H9 (cell line): Measurements from ENCODE around the gene PRR12. TPM values are rescaled to one million over a fixed set of nuclear protein-coding genes. Genes with fewer than 3 reads are reported as not detected.

Experiments
- DNase-seq: peaks from one replicate; pipeline ENCODE4 v3.0.0-alpha.2; 2017
- H2AFZ ChIP-seq: one replicate; pipeline ENCODE4 v1.6.1; 2013; ENCODE audit warnings: mild to moderate bottlenecking, low read length, control low read depth, moderate library complexity
- H2AK5ac ChIP-seq: 2 replicates; pipeline ENCODE4 v1.6.1; 2013; ENCODE audit warnings: low read length, control low read depth, mixed read lengths; ENCODE audit not compliant: insufficient read length
- H2BK120ac ChIP-seq: one replicate; pipeline ENCODE4 v1.6.1; 2013; ENCODE audit warnings: low read depth, mild to moderate bottlenecking, low read length, control low read depth, inconsistent platforms; ENCODE audit not compliant: poor library complexity, severe bottlenecking
- H2BK12ac ChIP-seq: 2 replicates; pipeline ENCODE4 v1.6.1; 2013; ENCODE audit warnings: low read length, control low read depth, mixed read lengths, low read depth; ENCODE audit not compliant: insufficient read length
- H2BK15ac ChIP-seq: 2 replicates; pipeline ENCODE4 v1.6.1; 2013; ENCODE audit warnings: low read depth, low read length, control low read depth
- H2BK20ac ChIP-seq: one replicate; pipeline ENCODE4 v1.6.1; 2013; ENCODE audit warnings: low read depth, mild to moderate bottlenecking, low read length, control low read depth, inconsistent platforms; ENCODE audit not compliant: poor library complexity, severe bottlenecking
- H2BK5ac ChIP-seq: 2 replicates; pipeline ENCODE4 v1.6.1; 2013; ENCODE audit warnings: low read length, control low read depth, mixed read lengths; ENCODE audit not compliant: insufficient read length
- H3K14ac ChIP-seq: 2 replicates; pipeline ENCODE4 v1.6.1; 2013; ENCODE audit warnings: low read length, control low read depth; ENCODE audit not compliant: insufficient read depth
- H3K18ac ChIP-seq: 2 replicates; pipeline ENCODE4 v1.6.1; 2013; ENCODE audit warnings: low read depth, mild to moderate bottlenecking, mixed read lengths, low read length, control low read depth; ENCODE audit not compliant: insufficient read length
- H3K23ac ChIP-seq: 2 replicates; pipeline ENCODE4 v1.6.1; 2013; ENCODE audit warnings: low read length, control low read depth, mixed read lengths, low read depth; ENCODE audit not compliant: insufficient read length
- H3K23me2 ChIP-seq: 2 replicates; pipeline ENCODE4 v1.6.1; 2013; ENCODE audit warnings: low read depth, mild to moderate bottlenecking, mixed read lengths, low read length, control low read depth; ENCODE audit not compliant: insufficient read length, poor library complexity, severe bottlenecking
- H3K27ac ChIP-seq: 2 replicates; pipeline ENCODE4 v1.5.1; 2013; ENCODE audit warnings: low read length, control low read depth, mixed read lengths, low read depth; ENCODE audit not compliant: insufficient read length
- H3K27me3 ChIP-seq: 2 replicates; pipeline ENCODE4 v1.6.1; 2013; ENCODE audit warnings: low read length, control low read depth, inconsistent platforms; ENCODE audit not compliant: insufficient read depth
- H3K4ac ChIP-seq: 2 replicates; pipeline ENCODE4 v1.6.1; 2013; ENCODE audit warnings: low read depth, mild to moderate bottlenecking, control low read depth, inconsistent platforms, low read length, moderate library complexity
- H3K4me1 ChIP-seq: 2 replicates; pipeline ENCODE4 v1.6.1; 2013; ENCODE audit warnings: low read length, control low read depth, inconsistent platforms; ENCODE audit not compliant: insufficient read depth
- H3K4me2 ChIP-seq: 2 replicates; pipeline ENCODE4 v1.6.1; 2013; ENCODE audit warnings: low read length, control low read depth, mixed read lengths; ENCODE audit not compliant: insufficient read length, insufficient read depth
- H3K56ac ChIP-seq: 2 replicates; pipeline ENCODE4 v1.6.1; 2013; ENCODE audit warnings: low read depth, mild to moderate bottlenecking, mixed read lengths, low read length, control low read depth; ENCODE audit not compliant: insufficient read length
- H3K79me1 ChIP-seq: 2 replicates; pipeline ENCODE4 v1.6.1; 2013; ENCODE audit warnings: low read depth, mild to moderate bottlenecking, moderate library complexity, low read length, control low read depth, inconsistent platforms; ENCODE audit not compliant: insufficient read depth, poor library complexity, severe bottlenecking
- H3K79me2 ChIP-seq: 2 replicates; pipeline ENCODE4 v1.6.1; 2013; ENCODE audit warnings: low read length, control low read depth, inconsistent platforms; ENCODE audit not compliant: insufficient read depth
- H3K9ac ChIP-seq: 2 replicates; pipeline ENCODE4 v1.6.1; 2013; ENCODE audit warnings: low read length, control low read depth, mixed read lengths; ENCODE audit not compliant: insufficient read length; ENCODE audit errors: extremely low read depth
- H3K9me3 ChIP-seq: one replicate; pipeline ENCODE4 v1.6.1; 2013; ENCODE audit warnings: low read depth, low read length, inconsistent platforms; ENCODE audit not compliant: control insufficient read depth
- H3T11ph ChIP-seq: one replicate; pipeline ENCODE4 v1.6.1; 2013; ENCODE audit warnings: mild to moderate bottlenecking, low read length, control low read depth, inconsistent platforms
- H4K20me1 ChIP-seq: one replicate; pipeline ENCODE4 v1.6.1; 2013; ENCODE audit not compliant: control insufficient read depth, insufficient read length, insufficient read depth
- H4K5ac ChIP-seq: 2 replicates; pipeline ENCODE4 v1.6.1; 2013; ENCODE audit warnings: low read depth, mild to moderate bottlenecking, mixed read lengths, low read length, control low read depth; ENCODE audit not compliant: insufficient read length
- H4K8ac ChIP-seq: replicated peaks from 2 replicates; pipeline ENCODE4 v1.6.1; 2013; ENCODE audit warnings: low read length, control low read depth, mixed read lengths, low read depth; ENCODE audit not compliant: insufficient read length
- H4K91ac ChIP-seq: 2 replicates; pipeline ENCODE4 v1.6.1; 2013; ENCODE audit warnings: low read depth, mild to moderate bottlenecking, moderate library complexity, mixed read lengths, low read length, control low read depth; ENCODE audit not compliant: insufficient read length
- H3K27ac Mint-ChIP-seq, 3 experiments: 2 replicates in 2 of 3; 3 replicates in 1 of 3; pipeline ENCODE4 v1.8.0; 2020 to 2021; ENCODE audit warnings: mixed read lengths in 3 of 3, mild to moderate bottlenecking in 1 of 3, moderate library complexity in 1 of 3
- H3K27me3 Mint-ChIP-seq: 2 replicates; pipeline ENCODE4 v1.8.0; 2021; ENCODE audit warnings: low read depth, mild to moderate bottlenecking, moderate library complexity, mixed read lengths
- H3K36me3 Mint-ChIP-seq, 3 experiments: 2 replicates in 2 of 3; 3 replicates in 1 of 3; pipeline ENCODE4 v1.8.0; 2020 to 2021; ENCODE audit warnings: low read depth in 3 of 3, mixed read lengths in 3 of 3; ENCODE audit not compliant: insufficient read depth in 1 of 3
- H3K4me1 Mint-ChIP-seq, 2 experiments: 2 replicates each; pipeline ENCODE4 v1.8.0; 2020; ENCODE audit warnings: mixed read lengths in 2 of 2
- H3K4me3 Mint-ChIP-seq, 2 experiments: 2 replicates in 1 of 2; 3 replicates in 1 of 2; pipeline ENCODE4 v1.8.0; 2020 to 2021; ENCODE audit warnings: mild to moderate bottlenecking in 2 of 2, mixed read lengths in 2 of 2, moderate library complexity in 1 of 2
- H3K9me3 Mint-ChIP-seq, 2 experiments: 2 replicates in 1 of 2; 3 replicates in 1 of 2; pipeline ENCODE4 v1.8.0; 2020; ENCODE audit warnings: mild to moderate bottlenecking in 2 of 2, mixed read lengths in 2 of 2, moderate library complexity in 1 of 2
- WGBS: extraction: QIAGEN DNeasy Blood & Tissue Kit; methylation state at CpG from one replicate; pipeline ENCODE4 v1.1.7; 2013; ENCODE audit warnings: missing lambda C conversion rate, low lambda C conversion rate, mixed read lengths; ENCODE audit not compliant: insufficient read length; ENCODE audit errors: extremely low coverage; 5-methylcytosine and 5-hydroxymethylcytosine counted together
- total RNA-seq: library from RNA; stranded (reverse); gene quantifications from 2 replicates; pipeline ENCODE4 v1.2.1, GENCODE V29; 2021
- TF ChIP-seq, protein P1 (sequence below): fragments of 200-600 bp; sonication (generic); conservative IDR thresholded peaks from 3 replicates; pipeline ENCODE4 v1.8.0; 2021; ENCODE audit warnings: antibody characterized with exemption, mild to moderate bottlenecking

PRR12 gene
- total RNA-seq, 1 experiment from 2014 or later, result 65.9 TPM

DNA sequence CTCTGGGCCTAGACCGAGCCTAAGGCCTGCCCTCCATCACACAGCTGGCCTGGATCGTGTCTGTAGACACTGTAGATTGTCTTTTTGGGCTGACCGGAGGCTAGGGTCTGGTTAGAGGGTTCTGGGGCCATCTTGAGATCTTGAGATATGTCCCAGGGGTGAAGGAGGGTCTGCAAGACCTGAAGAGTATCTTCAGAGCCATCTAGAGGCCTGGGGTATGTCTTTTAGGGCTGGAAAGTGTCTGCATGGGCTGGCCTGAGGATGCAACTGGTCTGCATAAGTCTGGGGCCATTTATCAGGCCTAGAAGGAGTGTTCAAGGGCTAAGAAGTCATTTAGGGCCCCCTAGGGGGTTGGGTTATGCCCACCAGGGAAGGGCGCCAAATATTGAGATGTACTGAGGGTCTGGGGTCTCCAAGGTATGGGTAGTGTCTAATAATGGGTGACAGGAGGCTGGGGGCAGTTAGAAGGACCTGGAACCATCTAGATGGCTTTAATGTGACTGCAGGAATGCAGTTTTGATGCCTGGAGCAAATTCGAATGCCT is 51.6 kb downstream of the PRR12 start:
- Histone ChIP-seq H2BK5ac (no peak overlapping the region), H3K14ac (peak overlapping the region; percentile 89), H3K4me1 (no peaks in the 10 kb centered on the region; the same call in 1 of the 2 replicates), H2AFZ (no peak overlapping the region), H3K27ac (no peak overlapping the region), H3K18ac (no peak overlapping the region), H4K5ac (no peak overlapping the region), H3K79me1 (peaks cover 13% of the 10 kb centered on the region), H2BK20ac (no peak overlapping the region), H3K4ac (no peak overlapping the region), H4K20me1 (no peaks in the 10 kb centered on the region), H3K27me3 (no peaks in the 10 kb centered on the region), H3K23me2 (peaks cover 20% of the 10 kb centered on the region), H3K4me2 (peak overlapping the region; percentile 94), H4K91ac (no peak overlapping the region), H3K56ac (no peak overlapping the region), H3T11ph (no peak overlapping the region), H4K8ac (no peak overlapping the region), H3K9ac (peak overlapping the region; percentile 98), H3K23ac (no peak overlapping the region), H2BK120ac (no peak overlapping the region), H3K79me2 (peaks cover 9% of the 10 kb centered on the region), H2BK12ac (no peak overlapping the region), H2AK5ac (no peak overlapping the region), H3K9me3 (no peaks in the 10 kb centered on the region), H2BK15ac (no peak overlapping the region)
- Mint-ChIP-seq H3K27ac (peak overlapping the region; percentile 96 to 97 (median 97)), H3K4me1 (peaks cover 47 to 59% of the 10 kb centered on the region in 2 experiments), H3K9me3 (no peaks in the 10 kb centered on the region; a peak in 1 of 5 replicates), H3K36me3 (peaks cover 21 to 39% (median 28%) of the 10 kb centered on the region in 3 experiments), H3K4me3 (peak overlapping the region; percentile 94 to 99), H3K27me3 (peaks cover 13% of the 10 kb centered on the region)
- no peak for DNase-seq
- WGBS, result no CpG with 5 or more reads among the region's 5 CpGs
- TF ChIP-seq, protein P1, sequence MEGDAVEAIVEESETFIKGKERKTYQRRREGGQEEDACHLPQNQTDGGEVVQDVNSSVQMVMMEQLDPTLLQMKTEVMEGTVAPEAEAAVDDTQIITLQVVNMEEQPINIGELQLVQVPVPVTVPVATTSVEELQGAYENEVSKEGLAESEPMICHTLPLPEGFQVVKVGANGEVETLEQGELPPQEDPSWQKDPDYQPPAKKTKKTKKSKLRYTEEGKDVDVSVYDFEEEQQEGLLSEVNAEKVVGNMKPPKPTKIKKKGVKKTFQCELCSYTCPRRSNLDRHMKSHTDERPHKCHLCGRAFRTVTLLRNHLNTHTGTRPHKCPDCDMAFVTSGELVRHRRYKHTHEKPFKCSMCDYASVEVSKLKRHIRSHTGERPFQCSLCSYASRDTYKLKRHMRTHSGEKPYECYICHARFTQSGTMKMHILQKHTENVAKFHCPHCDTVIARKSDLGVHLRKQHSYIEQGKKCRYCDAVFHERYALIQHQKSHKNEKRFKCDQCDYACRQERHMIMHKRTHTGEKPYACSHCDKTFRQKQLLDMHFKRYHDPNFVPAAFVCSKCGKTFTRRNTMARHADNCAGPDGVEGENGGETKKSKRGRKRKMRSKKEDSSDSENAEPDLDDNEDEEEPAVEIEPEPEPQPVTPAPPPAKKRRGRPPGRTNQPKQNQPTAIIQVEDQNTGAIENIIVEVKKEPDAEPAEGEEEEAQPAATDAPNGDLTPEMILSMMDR, result 0 out of 3 replicates have a peak, but pooled peaks have one; percentile 17
